Gastrocnemius medialis (tissue), 4 donors: ENCODE data around the gene NEMF.

Source experiments
- CTCF ChIP-seq, 5 experiments: fragments of 450-650 bp in 3 of 5; fragments of 200-600 bp in 2 of 5; sonication (generic) in 2 of 5; IDR thresholded peaks in 4 of 5; conservative IDR thresholded peaks in 1 of 5; 1 replicate in 4 of 5; 2 replicates in 1 of 5; pipeline ENCODE4 v1.5.1; 2016 to 2019; ENCODE audit warnings: antibody characterized with exemption in 5 of 5, mild to moderate bottlenecking in 3 of 5, moderate library complexity in 3 of 5
- POLR2A ChIP-seq, 2 donors: fragments of 450-650 bp; IDR thresholded peaks; one replicate each; pipeline ENCODE4 v1.6.1; 2017; ENCODE audit warnings: antibody characterized with exemption in 2 of 2, mild to moderate bottlenecking in 2 of 2, moderate library complexity in 2 of 2

DNA sequence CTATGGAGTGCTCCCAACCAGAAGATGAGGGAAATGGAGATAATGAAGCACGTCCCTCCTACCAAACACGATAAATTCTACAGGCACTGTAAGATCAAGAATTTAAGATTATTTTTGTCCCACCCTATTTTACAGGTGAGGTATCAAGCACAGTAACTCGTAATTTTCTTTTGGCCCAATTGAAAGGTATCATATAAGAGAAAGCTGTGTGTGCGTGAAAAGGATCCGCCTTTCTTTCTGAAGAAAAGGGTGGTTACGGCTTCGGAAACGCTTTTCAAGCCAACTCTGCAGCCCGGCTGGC lies 85.4 kb downstream of the NEMF start:
- TF ChIP-seq CTCF (IDR thresholded peaks at IDR 0.05 in 4 of 5, conservative IDR thresholded peaks at IDR 0.05 in 1 of 5) (no peak), POLR2A (IDR thresholded peaks at IDR 0.05) (no peak)
